Measurements from ENCODE around the gene JAK2. TPM values are rescaled to one million over a fixed set of nuclear protein-coding genes. Genes with fewer than 3 reads are reported as not detected.

Gene JAK2
- polyA plus RNA-seq, 1 donor (not counting 4 experiments of a cell fraction or from before 2014, with no cell fraction given): 5.4 TPM

GRCh38 chr9:4997631-4998030 lies 12.6 kb downstream of the JAK2 start:
- no peaks in the 10 kb centered on the region for H3K9me1 ChIP-seq (ENCODE audit: control insufficient read depth, extremely low read depth, insufficient read depth, low read length)
- H3K4me1 ChIP-seq (ENCODE audit: control insufficient read depth, extremely low read depth, insufficient read depth, low read length): no peaks in the 10 kb centered on the region
- dilution Hi-C loops (cut with MboI; ENCODE audit: extremely low pct_ligation_motif_present, low sequenced_read_pairs): no loop called here
- TF ChIP-seq CTCF (optimal IDR thresholded peaks at IDR 0.05 in 1 of 3, IDR thresholded peaks at IDR 0.05 in 1 of 3, conservative IDR thresholded peaks at IDR 0.05 in 1 of 3; ENCODE audit: extremely low read depth in 1 of 3, insufficient read depth in 2 of 3, low read length in 3 of 3): no peak
- TF ChIP-seq EZH2 (IDR thresholded peaks at IDR 0.05; ENCODE audit: low read length): no peak
- no peaks in the 10 kb centered on the region for H3K27me3 ChIP-seq (ENCODE audit: control insufficient read depth, extremely low read depth, insufficient read depth, low read length)
- H2AFZ ChIP-seq (ENCODE audit: control insufficient read depth, low read length): no peak overlapping the region
- H3K36me3 ChIP-seq (ENCODE audit: control insufficient read depth in 2 of 2, extremely low read depth in 1 of 2, insufficient read depth in 2 of 2, low read length in 2 of 2): peaks cover 1% of the 10 kb centered on the region in 2 experiments
- H4K20me1 ChIP-seq (ENCODE audit: control insufficient read depth, extremely low read depth, insufficient read depth, low read length): no peaks in the 10 kb centered on the region
- H3K79me2 ChIP-seq (ENCODE audit: control insufficient read depth, insufficient read depth, low read length): peaks cover 2% of the 10 kb centered on the region
- no peak overlapping the region for H3K4me3 ChIP-seq (ENCODE audit: control insufficient read depth in 2 of 3, extremely low read depth in 1 of 3, insufficient read depth in 2 of 3, low read depth in 1 of 3, low read length in 3 of 3)
- peaks cover under 1% of the 10 kb centered on the region for H3K9me3 ChIP-seq (ENCODE audit: control insufficient read depth, low read depth, low read length)
- no peak overlapping the region for H3K27ac ChIP-seq (ENCODE audit: control insufficient read depth, insufficient read depth, low read length)
- H3K4me2 ChIP-seq (ENCODE audit: control insufficient read depth, extremely low read depth, insufficient read depth, low read depth, low read length): no peak overlapping the region
- H3K9ac ChIP-seq (ENCODE audit: control insufficient read depth, extremely low read depth, insufficient read depth, low read length): no peak overlapping the region
- DNase-seq (ENCODE audit: low read depth, low spot score): no peak
- FAIRE-seq: no peak

DNA sequence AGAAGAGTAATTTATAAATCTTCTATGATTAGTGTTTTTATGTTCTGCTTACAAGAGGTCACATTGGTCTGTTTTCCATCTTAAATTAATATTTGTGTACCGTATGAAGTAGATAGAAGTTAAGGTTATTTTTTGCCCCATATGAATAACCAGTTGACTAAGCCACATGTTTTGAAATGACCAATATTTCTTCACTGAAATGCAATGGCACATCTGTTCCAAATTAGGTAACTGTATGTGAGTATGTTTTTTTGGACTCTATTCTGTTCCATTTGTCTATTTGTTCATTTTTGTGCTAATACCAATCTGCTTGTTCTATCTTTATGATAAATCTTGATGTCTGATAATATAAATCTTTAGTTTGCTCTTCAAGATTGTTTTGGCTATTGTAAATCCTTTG lies 17.7 kb downstream of the JAK2 start:
- Histone ChIP-seq H3K27me3 (ENCODE audit: control insufficient read depth, extremely low read depth, insufficient read depth, low read length) (no peaks in the 10 kb centered on the region), H3K4me2 (ENCODE audit: control insufficient read depth, extremely low read depth, insufficient read depth, low read depth, low read length) (no peak overlapping the region)
- no peak for TF ChIP-seq CTCF (optimal IDR thresholded peaks at IDR 0.05 in 1 of 3, IDR thresholded peaks at IDR 0.05 in 1 of 3, conservative IDR thresholded peaks at IDR 0.05 in 1 of 3; ENCODE audit: extremely low read depth in 1 of 3, insufficient read depth in 2 of 3, low read length in 3 of 3)
- TF ChIP-seq EZH2 (IDR thresholded peaks at IDR 0.05; ENCODE audit: low read length): no peak

More for the DNA sequence above, 17.7 kb downstream of the JAK2 start:
- no peaks in the 10 kb centered on the region for H4K20me1 ChIP-seq (ENCODE audit: control insufficient read depth, extremely low read depth, insufficient read depth, low read length)
- peaks cover 2% of the 10 kb centered on the region for H3K79me2 ChIP-seq (ENCODE audit: control insufficient read depth, insufficient read depth, low read length)
- H2AFZ ChIP-seq (ENCODE audit: control insufficient read depth, low read length): no peak overlapping the region
- H3K4me1 ChIP-seq (ENCODE audit: control insufficient read depth, extremely low read depth, insufficient read depth, low read length): no peaks in the 10 kb centered on the region
- H3K4me3 ChIP-seq (ENCODE audit: control insufficient read depth in 2 of 3, extremely low read depth in 1 of 3, insufficient read depth in 2 of 3, low read depth in 1 of 3, low read length in 3 of 3): no peak overlapping the region
- H3K36me3 ChIP-seq (ENCODE audit: control insufficient read depth in 2 of 2, extremely low read depth in 1 of 2, insufficient read depth in 2 of 2, low read length in 2 of 2): no peaks in the 10 kb centered on the region
- FAIRE-seq (no peak), DNase-seq (ENCODE audit: low read depth, low spot score) (no peak)
- no peak overlapping the region for H3K9ac ChIP-seq (ENCODE audit: control insufficient read depth, extremely low read depth, insufficient read depth, low read length)
- no peaks in the 10 kb centered on the region for H3K9me1 ChIP-seq (ENCODE audit: control insufficient read depth, extremely low read depth, insufficient read depth, low read length)
- dilution Hi-C loops (cut with MboI; ENCODE audit: extremely low pct_ligation_motif_present, low sequenced_read_pairs): no loop called here
- no peaks in the 10 kb centered on the region for H3K9me3 ChIP-seq (ENCODE audit: control insufficient read depth, low read depth, low read length)
- H3K27ac ChIP-seq (ENCODE audit: control insufficient read depth, insufficient read depth, low read length): no peak overlapping the region

Data from keratinocyte (primary cell).